Measurements from ENCODE around the gene NUDT7.

Gene NUDT7

GRCh38 chr16:77724174-77724573 lies 1.9 kb downstream of the NUDT7 start:
- DNase-seq (ENCODE audit: low read depth in 2 of 2), result no peak

GRCh38 chr16:77729951-77730350 lies 7.6 kb downstream of the NUDT7 start:
- no peak for DNase-seq (ENCODE audit: low read depth in 2 of 2)

GRCh38 chr16:77732241-77732946 lies 10.1 kb downstream of the NUDT7 start:
- no peak for DNase-seq (ENCODE audit: low read depth in 2 of 2)

GRCh38 chr16:77736879-77737278 lies 14.6 kb downstream of the NUDT7 start:
- no peak for DNase-seq (ENCODE audit: low read depth in 2 of 2)

GRCh38 chr16:77738706-77739558 lies 16.6 kb downstream of the NUDT7 start:
- no peak for DNase-seq (ENCODE audit: low read depth in 2 of 2)

GRCh38 chr16:77739559-77739892 lies 17.2 kb downstream of the NUDT7 start:
- DNase-seq (ENCODE audit: low read depth in 2 of 2), result no peak

GRCh38 chr16:77744141-77744540 lies 21.8 kb downstream of the NUDT7 start:
- no peak for DNase-seq (ENCODE audit: low read depth in 2 of 2)

- DNase-seq (ENCODE audit: low read depth in 2 of 2), result no peak
Observed at GRCh38 chr16:77745972-77746371, 23.7 kb downstream of the NUDT7 start.

GRCh38 chr16:77748421-77749005 lies 26.2 kb downstream of the NUDT7 start:
- no peak for DNase-seq (ENCODE audit: low read depth in 2 of 2)

- no peak for DNase-seq (ENCODE audit: low read depth in 2 of 2)
Observed at GRCh38 chr16:77749415-77749814, 27.1 kb downstream of the NUDT7 start.

GRCh38 chr16:77758046-77758445 lies 35.7 kb downstream of the NUDT7 start:
- no peak for DNase-seq (ENCODE audit: low read depth in 2 of 2)

- no peak for DNase-seq (ENCODE audit: low read depth in 2 of 2)
Observed at GRCh38 chr16:77758508-77758907, 36.2 kb downstream of the NUDT7 start.

GRCh38 chr16:77759201-77759600 lies 36.9 kb downstream of the NUDT7 start:
- no peak for DNase-seq (ENCODE audit: low read depth in 2 of 2)

- no peak for DNase-seq (ENCODE audit: low read depth in 2 of 2)
Observed at GRCh38 chr16:77759821-77760220, 37.5 kb downstream of the NUDT7 start.

GRCh38 chr16:77760800-77761199 lies 38.5 kb downstream of the NUDT7 start:
- no peak for DNase-seq (ENCODE audit: low read depth in 2 of 2)

GRCh38 chr16:77761204-77761603 lies 38.9 kb downstream of the NUDT7 start:
- DNase-seq (ENCODE audit: low read depth in 2 of 2), result no peak

- no peak for DNase-seq (ENCODE audit: low read depth in 2 of 2)
Observed at GRCh38 chr16:77762262-77762661, 39.9 kb downstream of the NUDT7 start.

- DNase-seq (ENCODE audit: low read depth in 2 of 2), result no peak
Observed at GRCh38 chr16:77763994-77764393, 41.7 kb downstream of the NUDT7 start.

- no peak for DNase-seq (ENCODE audit: low read depth in 2 of 2)
Observed at GRCh38 chr16:77767211-77767610, 44.9 kb downstream of the NUDT7 start.

GRCh38 chr16:77767826-77768225 lies 45.5 kb downstream of the NUDT7 start:
- no peak for DNase-seq (ENCODE audit: low read depth in 2 of 2)

GRCh38 chr16:77775911-77776909 lies 53.9 kb downstream of the NUDT7 start:
- DNase-seq (ENCODE audit: low read depth in 2 of 2), result no peak

GRCh38 chr16:77777745-77778144 lies 55.4 kb downstream of the NUDT7 start:
- no peak for DNase-seq (ENCODE audit: low read depth in 2 of 2)

All from stimulated activated CD8-positive, alpha-beta memory T cell treated with anti-CD3 and anti-CD28 coated beads, Interleukin-15, amount 100 ng/mL, for 4 hours (primary cell).